DMS114 treated with DMSO at 0.1 percent for 48 hours (cell line): ENCODE measurements around the gene CEP112.

Experiments
- DNase-seq: peaks from one replicate; lab custom pipeline; 2025; ENCODE audit not compliant: unreplicated experiment; lab: John Stamatoyannopoulos, UW

CEP112 gene

GRCh38 chr17:65664266-65664665 is 527.7 kb downstream of the CEP112 start:
- no peak for DNase-seq

GRCh38 chr17:65662196-65662595 is 529.7 kb downstream of the CEP112 start:
- no peak for DNase-seq

GRCh38 chr17:65660947-65661346 is 531.0 kb downstream of the CEP112 start:
- no peak for DNase-seq

GRCh38 chr17:65660078-65660477 is 531.9 kb downstream of the CEP112 start:
- no peak for DNase-seq

GRCh38 chr17:65659512-65659911 is 532.4 kb downstream of the CEP112 start:
- no peak for DNase-seq

GRCh38 chr17:65657251-65657828 is 534.6 kb downstream of the CEP112 start:
- no peak for DNase-seq

- DNase-seq, result no peak
These were observed 535.3 kb downstream of the CEP112 start for GRCh38 chr17:65656390-65657250.

GRCh38 chr17:65655706-65656105 is 536.2 kb downstream of the CEP112 start:
- no peak for DNase-seq

GRCh38 chr17:65644545-65644944 is 547.4 kb downstream of the CEP112 start:
- DNase-seq, result no peak

GRCh38 chr17:65638221-65638975 is 553.5 kb downstream of the CEP112 start:
- DNase-seq, result no peak

- no peak for DNase-seq
These were observed 554.1 kb downstream of the CEP112 start for GRCh38 chr17:65637786-65638185.

- DNase-seq, result no peak
These were observed 557.4 kb downstream of the CEP112 start for GRCh38 chr17:65634533-65634932.

- no peak for DNase-seq
These were observed 557.9 kb downstream of the CEP112 start for GRCh38 chr17:65633988-65634387.

- DNase-seq, result no peak
These were observed 558.6 kb downstream of the CEP112 start for GRCh38 chr17:65633146-65633881.

GRCh38 chr17:65630502-65630901 is 561.4 kb downstream of the CEP112 start:
- DNase-seq, result no peak

- DNase-seq, result no peak
These were observed 562.7 kb downstream of the CEP112 start for GRCh38 chr17:65629234-65629690.

GRCh38 chr17:65628644-65629036 is 563.3 kb downstream of the CEP112 start:
- DNase-seq, result no peak

- DNase-seq, result no peak
These were observed 563.9 kb downstream of the CEP112 start for GRCh38 chr17:65627891-65628643.

GRCh38 chr17:65627108-65627507 is 564.8 kb downstream of the CEP112 start:
- no peak for DNase-seq

GRCh38 chr17:65626451-65626850 is 565.5 kb downstream of the CEP112 start:
- no peak for DNase-seq
